ENCODE measurements around the gene BBX. TPM values are rescaled to one million over a fixed set of nuclear protein-coding genes. Genes with fewer than 3 reads are reported as not detected.

Gene BBX
- total RNA-seq, 6 experiments from 2014 or later: 40.6 to 50.3 (median 46.4) TPM

DNA sequence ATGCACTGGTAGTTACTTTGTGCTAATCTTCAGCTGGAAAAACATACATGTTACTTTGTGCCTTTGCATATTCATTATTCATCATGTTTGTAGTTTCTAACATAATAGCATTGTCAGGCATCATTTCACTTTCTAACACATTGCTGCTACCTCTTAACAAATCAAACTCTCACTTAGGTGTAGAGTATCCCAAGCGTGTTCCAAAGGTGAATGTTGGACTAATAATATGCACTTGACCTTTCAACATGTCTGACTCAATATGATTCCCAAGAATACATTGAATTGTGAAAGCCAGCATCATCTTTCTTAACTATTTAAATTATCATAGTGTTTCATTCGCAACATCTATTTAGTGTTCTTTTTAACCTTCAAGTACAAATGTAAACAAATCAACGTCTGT lies 211.6 kb downstream of the BBX start:
- Mint-ChIP-seq H3K27me3 (ENCODE audit: insufficient read depth) (no peaks in the 10 kb centered on the region; the same call in 1 of the 2 replicates), H3K4me3 (no peak overlapping the region), H3K9me3 (no peaks in the 10 kb centered on the region), H3K36me3 (ENCODE audit: low read depth) (peaks cover 3% of the 10 kb centered on the region), H3K27ac (no peak overlapping the region), H3K4me1 (ENCODE audit: low read depth) (no peaks in the 10 kb centered on the region)
- DNase-seq: no peak
- TF ChIP-seq, protein P1, sequence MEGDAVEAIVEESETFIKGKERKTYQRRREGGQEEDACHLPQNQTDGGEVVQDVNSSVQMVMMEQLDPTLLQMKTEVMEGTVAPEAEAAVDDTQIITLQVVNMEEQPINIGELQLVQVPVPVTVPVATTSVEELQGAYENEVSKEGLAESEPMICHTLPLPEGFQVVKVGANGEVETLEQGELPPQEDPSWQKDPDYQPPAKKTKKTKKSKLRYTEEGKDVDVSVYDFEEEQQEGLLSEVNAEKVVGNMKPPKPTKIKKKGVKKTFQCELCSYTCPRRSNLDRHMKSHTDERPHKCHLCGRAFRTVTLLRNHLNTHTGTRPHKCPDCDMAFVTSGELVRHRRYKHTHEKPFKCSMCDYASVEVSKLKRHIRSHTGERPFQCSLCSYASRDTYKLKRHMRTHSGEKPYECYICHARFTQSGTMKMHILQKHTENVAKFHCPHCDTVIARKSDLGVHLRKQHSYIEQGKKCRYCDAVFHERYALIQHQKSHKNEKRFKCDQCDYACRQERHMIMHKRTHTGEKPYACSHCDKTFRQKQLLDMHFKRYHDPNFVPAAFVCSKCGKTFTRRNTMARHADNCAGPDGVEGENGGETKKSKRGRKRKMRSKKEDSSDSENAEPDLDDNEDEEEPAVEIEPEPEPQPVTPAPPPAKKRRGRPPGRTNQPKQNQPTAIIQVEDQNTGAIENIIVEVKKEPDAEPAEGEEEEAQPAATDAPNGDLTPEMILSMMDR (IDR thresholded peaks at IDR 0.05): no peak

DNA sequence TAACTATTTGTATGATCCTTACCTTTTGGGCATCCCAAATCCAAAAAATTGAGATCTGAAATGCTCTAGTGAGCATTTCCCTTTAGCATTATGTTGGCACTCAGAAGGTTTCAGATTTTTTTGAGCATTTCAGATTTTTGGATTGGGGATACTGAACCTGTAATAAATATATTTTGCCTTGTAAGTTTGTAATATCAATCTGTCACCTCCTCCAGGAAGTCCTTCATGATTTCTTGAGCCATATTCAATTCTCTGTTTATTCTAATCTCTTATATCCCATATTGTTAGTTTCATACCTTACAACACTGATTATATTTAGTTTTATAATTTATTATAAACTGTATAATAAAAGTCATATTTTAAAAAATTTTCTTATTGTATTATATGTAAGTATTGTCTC lies 215.2 kb downstream of the BBX start:
- Mint-ChIP-seq H3K4me3 (no peak overlapping the region), H3K4me1 (ENCODE audit: low read depth) (no peaks in the 10 kb centered on the region), H3K9me3 (no peaks in the 10 kb centered on the region), H3K36me3 (ENCODE audit: low read depth) (no peaks in the 10 kb centered on the region), H3K27me3 (ENCODE audit: insufficient read depth) (no peaks in the 10 kb centered on the region), H3K27ac (no peak overlapping the region)
- TF ChIP-seq, protein P1 (IDR thresholded peaks at IDR 0.05): no peak
- DNase-seq: no peak

DNA sequence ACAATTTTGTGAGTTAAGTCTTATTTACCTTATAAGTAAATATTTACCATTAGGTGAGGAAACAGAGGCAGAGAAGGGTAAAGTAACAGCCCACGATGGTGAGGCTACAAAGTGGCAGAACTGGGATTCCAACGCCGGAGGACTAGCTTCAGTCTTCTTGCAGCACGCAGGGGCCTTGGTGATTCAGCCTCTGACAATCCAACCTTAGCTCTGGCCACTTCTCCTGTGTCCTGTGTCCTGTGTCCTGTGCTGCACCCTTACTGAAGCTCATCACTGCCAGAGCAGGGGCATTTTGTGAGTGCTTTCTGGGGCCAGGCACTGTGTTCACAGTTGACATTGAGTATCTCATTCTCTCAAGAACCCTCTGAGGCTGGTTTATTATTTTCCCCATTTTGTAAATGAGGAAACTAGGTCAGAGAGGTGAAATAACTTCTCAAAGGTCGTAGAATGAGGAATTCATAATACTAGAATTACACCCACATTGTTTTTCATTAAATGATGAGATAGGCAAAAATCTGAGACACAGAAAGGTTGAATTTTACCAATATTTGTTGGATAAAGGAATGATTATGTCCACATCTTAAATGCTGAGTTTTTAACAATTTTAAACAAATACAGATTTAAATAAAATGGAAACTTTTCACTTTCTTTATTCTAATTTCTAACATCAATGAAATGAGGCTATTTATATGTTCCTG lies 215.9 kb downstream of the BBX start:
- DNase-seq: no peak
- no peaks in the 10 kb centered on the region for H3K9me3 Mint-ChIP-seq

DNA sequence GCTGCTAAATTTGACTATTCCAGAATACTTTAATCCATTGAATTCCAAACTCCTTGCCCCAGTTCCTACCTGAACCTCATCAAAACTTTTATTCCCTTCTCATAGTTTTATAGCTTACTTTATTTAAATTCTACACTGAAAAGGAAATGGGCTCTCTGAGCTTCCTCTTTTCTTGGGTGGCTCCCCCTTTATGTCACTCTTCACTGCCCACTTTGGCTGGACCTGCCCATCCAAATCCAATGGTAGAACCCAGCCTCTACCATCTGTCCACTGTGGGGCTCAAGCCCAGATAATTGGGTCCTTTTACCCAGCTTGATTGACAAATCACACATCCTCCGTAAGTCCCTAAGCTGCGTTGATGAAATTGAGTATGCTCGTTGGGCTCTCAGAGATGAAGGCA lies 216.5 kb downstream of the BBX start:
- H3K9me3 Mint-ChIP-seq: no peaks in the 10 kb centered on the region
- no peaks in the 10 kb centered on the region for H3K36me3 Mint-ChIP-seq (ENCODE audit: low read depth)
- no peak for DNase-seq
- H3K27ac Mint-ChIP-seq: no peak overlapping the region
- H3K4me3 Mint-ChIP-seq: no peak overlapping the region
- no peaks in the 10 kb centered on the region for H3K4me1 Mint-ChIP-seq (ENCODE audit: low read depth)
- no peaks in the 10 kb centered on the region for H3K27me3 Mint-ChIP-seq (ENCODE audit: insufficient read depth)
- TF ChIP-seq, protein P1 (IDR thresholded peaks at IDR 0.05): no peak

More for the DNA sequence above, 215.9 kb downstream of the BBX start:
- no peak overlapping the region for H3K4me3 Mint-ChIP-seq
- H3K27me3 Mint-ChIP-seq (ENCODE audit: insufficient read depth): no peaks in the 10 kb centered on the region
- TF ChIP-seq, protein P1 (IDR thresholded peaks at IDR 0.05): no peak
- no peaks in the 10 kb centered on the region for H3K36me3 Mint-ChIP-seq (ENCODE audit: low read depth)
- H3K27ac Mint-ChIP-seq: no peak overlapping the region
- H3K4me1 Mint-ChIP-seq (ENCODE audit: low read depth): no peaks in the 10 kb centered on the region

DNA sequence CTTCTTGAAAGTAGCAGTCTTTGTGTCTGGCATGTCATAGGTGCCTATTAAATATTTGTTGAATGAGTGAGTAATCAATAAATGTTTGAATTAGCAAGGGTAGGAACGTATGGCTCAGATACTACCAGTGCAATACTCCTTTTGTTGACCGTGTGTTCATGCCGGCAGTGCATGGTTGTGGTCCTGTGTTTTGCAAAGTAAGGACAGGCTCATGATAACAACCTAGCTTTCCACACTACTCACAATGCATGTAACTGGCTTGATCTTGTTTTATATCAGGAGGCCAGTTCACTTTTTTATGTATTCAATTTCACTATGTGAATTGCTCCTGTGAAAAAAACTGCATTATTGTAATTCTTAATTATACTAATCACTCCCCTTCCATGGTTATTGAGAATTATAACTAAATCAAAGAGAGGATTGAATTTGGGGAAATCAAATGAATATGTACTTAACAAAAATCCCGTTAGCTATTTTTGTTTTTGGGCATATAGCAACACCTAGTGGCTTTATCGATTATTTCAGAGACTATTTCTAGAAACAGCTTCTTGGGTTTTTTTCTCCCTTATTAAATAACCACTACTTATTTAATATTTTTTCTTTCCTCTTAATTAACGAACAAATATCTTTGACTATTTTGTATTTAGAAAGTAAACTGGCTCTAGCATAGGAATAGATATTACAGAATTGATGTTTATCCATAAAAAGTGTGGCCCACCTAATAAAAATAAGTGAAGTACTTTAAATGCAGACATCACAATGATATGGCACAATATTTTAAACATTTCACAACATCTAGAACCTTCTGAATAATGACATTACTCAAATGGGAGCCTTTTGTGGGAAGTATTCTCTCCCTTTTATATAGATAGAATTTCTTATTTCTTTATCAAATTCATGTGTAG lies 218.5 kb downstream of the BBX start:
- Mint-ChIP-seq H3K27ac (no peak overlapping the region), H3K4me1 (ENCODE audit: low read depth) (no peaks in the 10 kb centered on the region), H3K4me3 (no peak overlapping the region), H3K36me3 (ENCODE audit: low read depth) (no peaks in the 10 kb centered on the region), H3K9me3 (no peaks in the 10 kb centered on the region), H3K27me3 (ENCODE audit: insufficient read depth) (no peaks in the 10 kb centered on the region)
- DNase-seq: peak; percentile 19
- TF ChIP-seq, protein P1 (IDR thresholded peaks at IDR 0.05): peak; percentile 83

Measured in HFFc6 (cell line).